Purkinje cell (primary cell): Measurements from ENCODE around the gene C3AR1. TPM values are rescaled to one million over a fixed set of nuclear protein-coding genes. Genes with fewer than 3 reads are reported as not detected.

Source experiments
- polyA plus RNA-seq: library from polyadenylated mRNA; unstranded; fragments of >200 nt; fragmentation: Nextera tagmentation; gene quantifications from 2 replicates; pipeline ENCODE4 v1.2.1, GENCODE V29; 2014

The C3AR1 gene
- polyA plus RNA-seq, result not detected in 2 replicates

DNA sequence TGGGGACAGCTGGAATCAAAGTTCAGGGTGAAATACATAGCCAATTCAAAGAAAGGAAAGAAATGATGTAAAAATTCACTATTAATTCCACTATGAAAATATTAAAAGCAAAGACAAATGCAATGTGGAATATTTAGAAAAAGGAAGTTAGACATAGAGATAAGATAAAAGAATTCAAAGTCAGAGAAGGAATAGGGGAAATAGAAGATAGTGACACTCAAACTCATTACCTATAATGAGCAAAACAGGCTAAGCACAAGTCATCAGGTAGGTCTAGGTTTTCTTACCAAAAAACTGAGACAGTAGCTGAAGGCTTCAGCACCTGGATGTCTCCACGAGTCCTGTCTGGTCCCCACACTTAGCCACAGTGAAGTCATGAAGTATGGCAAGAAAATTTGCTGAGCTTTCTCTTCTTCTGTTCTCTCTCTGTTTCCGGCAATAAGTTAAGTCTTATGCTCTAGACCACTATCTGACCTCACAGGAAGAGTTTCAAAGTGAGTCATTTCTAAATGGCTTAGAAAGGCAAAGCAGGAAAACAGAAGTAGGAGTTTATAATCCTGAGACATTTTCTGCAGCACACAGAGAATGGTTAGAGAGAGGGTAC lies at the start of gene C3AR1:
Gene C3AR1 (minus strand): TSS at position 369 of the 604 bp plus-strand sequence. CDS start 6,174 bp downstream, outside the sequence.

DNA sequence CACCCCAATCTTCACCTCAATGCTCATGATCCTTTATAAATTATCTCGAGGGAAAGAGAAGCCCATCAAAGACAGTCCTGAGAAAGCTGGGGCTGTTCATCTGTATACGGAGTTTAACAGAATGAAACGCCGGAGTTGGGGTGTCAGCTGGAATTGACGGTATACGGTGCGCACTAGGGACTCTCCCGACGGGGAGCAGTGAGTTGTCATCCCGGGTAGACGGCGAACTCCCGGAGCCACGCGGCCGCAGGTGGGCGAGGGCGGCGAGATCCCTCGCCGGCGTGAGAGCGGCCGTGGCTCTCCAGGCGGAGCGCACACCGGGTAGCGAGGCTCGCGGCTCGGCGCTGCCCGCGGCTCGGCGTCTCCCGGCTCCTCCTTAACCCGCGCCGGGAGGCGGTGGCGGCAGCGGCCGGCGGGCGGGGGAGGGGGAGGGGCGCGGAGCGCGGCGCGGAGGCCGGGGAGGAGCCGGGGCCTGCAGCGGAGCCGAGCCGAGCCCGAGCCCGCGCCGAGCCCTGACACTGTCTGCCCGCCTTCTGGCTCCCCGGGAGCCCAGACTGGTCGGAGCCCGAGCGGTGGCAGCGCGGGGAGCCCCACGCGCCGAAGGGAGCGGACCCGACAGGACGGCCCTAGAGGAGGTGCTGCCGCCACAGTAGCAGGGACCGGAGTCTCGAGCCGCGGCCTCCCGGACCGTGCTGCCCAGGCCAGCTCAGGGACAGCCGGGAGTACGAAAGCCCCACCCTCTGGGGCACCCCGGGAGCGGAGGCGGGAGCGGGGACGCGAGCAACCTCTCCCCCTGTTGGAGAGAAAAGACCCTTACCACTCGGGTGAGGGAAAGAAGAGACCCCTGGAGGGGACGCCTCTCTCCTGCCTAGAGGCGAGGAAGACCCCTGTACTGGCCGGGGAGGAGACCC lies 33.7 kb downstream of the C3AR1 start, which contains the start of gene FOXJ2:
Gene FOXJ2 (plus strand): TSS at position 475 of the 911 bp plus-strand sequence. CDS start 7,117 bp downstream, outside the sequence.

Other genes with a start within 250 kb of the C3AR1 start
- 1.7 and 2.1 TPM in 2 replicates for gene SLC2A14, start 193.4 kb downstream of the C3AR1 start, polyA plus RNA-seq
- gene SLC2A3, start 130.2 kb downstream of the C3AR1 start, polyA plus RNA-seq, result 117 and 151 TPM in 2 replicates
- 1.2 and 1.4 TPM in 2 replicates for gene FOXJ2, start 33.6 kb downstream of the C3AR1 start, polyA plus RNA-seq
- 69.7 and 73.0 TPM in 2 replicates for gene NECAP1, start 15.9 kb upstream of the C3AR1 start, polyA plus RNA-seq
- gene CLEC4A, start 57.3 kb upstream of the C3AR1 start, polyA plus RNA-seq, result 1.2 and 3.8 TPM in 2 replicates
- 0.97 TPM in 1 of 2 replicates, not detected in the other for gene ZNF705A, start 90.7 kb upstream of the C3AR1 start, polyA plus RNA-seq
- 0.29 TPM in 1 of 2 replicates, not detected in the other for gene FAM90A1, start 161.3 kb upstream of the C3AR1 start, polyA plus RNA-seq